SK-N-SH (cell line): ENCODE measurements around the gene OR51E1. TPM values are rescaled to one million over a fixed set of nuclear protein-coding genes. Genes with fewer than 3 reads are reported as not detected.

Experiments
- CTCF ChIA-PET: fragments of 300-600, 350-600 bp; formaldehyde crosslinking; extraction: SDS; loops from one replicate; lab custom pipeline; 2021; lab: Yijun Ruan, JAX
- POLR2A ChIA-PET: fragments of 350-600 bp; sonication (Branson Sonifier 250); formaldehyde crosslinking; extraction: SDS; loops from one replicate; lab custom pipeline; 2020; ENCODE audit warnings: antibody characterized with exemption, inconsistent platforms; lab: Yijun Ruan, JAX
- DNase-seq: peaks from one replicate; pipeline ENCODE4 v3.0.0; 2012
- H2AFZ ChIP-seq: fragments of 200-600 bp; sonication (generic); 2 replicates; pipeline ENCODE4 v1.8.1; 2016; ENCODE audit warnings: antibody characterized with exemption, mild to moderate bottlenecking, low read depth
- H3F3A ChIP-seq: fragments of 200-600 bp; sonication (generic); replicated peaks from 2 replicates; pipeline ENCODE3; 2016; ENCODE audit warnings: antibody characterized with exemption, mild to moderate bottlenecking; ENCODE audit not compliant: insufficient read depth
- H3K27ac ChIP-seq, 2 experiments: fragments of 200-500 bp in 1 of 2; fragments of 200-600 bp in 1 of 2; sonication (Bioruptor generic) in 1 of 2; sonication (generic), shearing (Covaris generic) in 1 of 2; 2 replicates each; pipeline versions ENCODE4 v1.5.1 to v1.6.1; 2014 to 2016; ENCODE audit warnings: low read depth in 2 of 2, inconsistent platforms in 1 of 2, low read length in 1 of 2, mild to moderate bottlenecking in 1 of 2, mixed read lengths in 1 of 2
- H3K27me3 ChIP-seq: fragments of 200-600 bp; sonication (generic), shearing (Covaris generic); 2 replicates; pipeline ENCODE4 v1.6.1; 2016; ENCODE audit warnings: mixed run types; ENCODE audit not compliant: insufficient read depth
- H3K36me3 ChIP-seq, 2 experiments: fragments of 200-500 bp in 1 of 2; fragments of 200-600 bp in 1 of 2; sonication (Bioruptor generic) in 1 of 2; sonication (generic) in 1 of 2; replicated peaks in 1 of 2; 2 replicates each; pipeline versions ENCODE3 to v1.5.1; 2014 to 2016; ENCODE audit warnings: low read length in 1 of 2, mild to moderate bottlenecking in 1 of 2; ENCODE audit not compliant: insufficient read depth in 2 of 2, control insufficient read depth in 1 of 2
- H3K4me1 ChIP-seq, 2 experiments: fragments of 200-500 bp in 1 of 2; fragments of 200-600 bp in 1 of 2; sonication (Bioruptor generic) in 1 of 2; sonication (generic), shearing (Covaris generic) in 1 of 2; 2 replicates each; pipeline versions ENCODE4 v1.5.1 to v1.6.1; 2014 to 2016; ENCODE audit warnings: low read depth in 1 of 2, low read length in 1 of 2, mixed run types in 1 of 2; ENCODE audit not compliant: insufficient read depth in 2 of 2, control insufficient read depth in 1 of 2
- H3K4me2 ChIP-seq: fragments of 200-600 bp; sonication (generic), shearing (Covaris generic); 2 replicates; pipeline ENCODE4 v1.6.1; 2017; ENCODE audit warnings: mixed run types
- H3K4me3 ChIP-seq, 2 experiments: fragments of 200-500 bp in 1 of 2; fragments of 200-600 bp in 1 of 2; sonication (Bioruptor generic) in 1 of 2; sonication (generic), shearing (Covaris generic) in 1 of 2; 2 replicates each; pipeline versions ENCODE4 v1.5.1 to v1.8.1; 2014 to 2016; ENCODE audit warnings: low read depth in 2 of 2, inconsistent platforms in 1 of 2, low read length in 1 of 2, mild to moderate bottlenecking in 1 of 2, mixed read lengths in 1 of 2, moderate library complexity in 1 of 2
- H3K79me2 ChIP-seq: fragments of 200-600 bp; sonication (generic); 2 replicates; pipeline ENCODE4 v1.8.1; 2017; ENCODE audit warnings: mild to moderate bottlenecking; ENCODE audit not compliant: insufficient read depth
- H3K9ac ChIP-seq: fragments of 200-600 bp; sonication (generic); 2 replicates; pipeline ENCODE4 v1.6.1; 2017; ENCODE audit warnings: mixed run types
- H3K9me2 ChIP-seq: fragments of 200-600 bp; sonication (generic); 2 replicates; pipeline ENCODE4 v1.6.1; 2017; ENCODE audit warnings: mixed run types
- H3K9me3 ChIP-seq: fragments of 200-600 bp; sonication (generic); 2 replicates; pipeline ENCODE4 v1.6.1; 2017; ENCODE audit warnings: mixed run types, mild to moderate bottlenecking, moderate library complexity
- H4K20me1 ChIP-seq: fragments of 200-600 bp; sonication (generic); 2 replicates; pipeline ENCODE4 v1.6.1; 2017; ENCODE audit warnings: mild to moderate bottlenecking, mixed run types; ENCODE audit not compliant: insufficient read depth
- ELF1 ChIP-seq: IDR thresholded peaks from 2 replicates; pipeline ENCODE4 v1.4.0; 2012
- EP300 ChIP-seq, 2 experiments: IDR thresholded peaks; 2 replicates each; pipeline versions ENCODE4 v1.4.0 to v1.6.1; 2012; ENCODE audit warnings: borderline replicate concordance in 1 of 2, low read depth in 1 of 2, low read length in 1 of 2
- FOSL2 ChIP-seq: IDR thresholded peaks from 2 replicates; pipeline ENCODE4 v1.4.0; 2012; ENCODE audit warnings: low read depth, mild to moderate bottlenecking, moderate library complexity, borderline replicate concordance
- GATA2 ChIP-seq: sonication (generic); formaldehyde crosslinking; IDR thresholded peaks from 2 replicates; pipeline ENCODE4 v1.5.0; 2020; ENCODE audit warnings: mild to moderate bottlenecking, missing genetic modification reagents
- MEF2A ChIP-seq: IDR thresholded peaks from 2 replicates; pipeline ENCODE4 v1.4.0; 2012; ENCODE audit warnings: low read depth, borderline replicate concordance
- NFIC ChIP-seq: IDR thresholded peaks from 2 replicates; pipeline ENCODE4 v1.4.0; 2012; ENCODE audit warnings: borderline replicate concordance
- POLR2AphosphoS5 ChIP-seq: IDR thresholded peaks from 2 replicates; pipeline ENCODE4 v1.6.1; 2012; ENCODE audit warnings: low read depth, low read length
- RAD21 ChIP-seq: IDR thresholded peaks from 2 replicates; pipeline ENCODE4 v1.6.1; 2012; ENCODE audit warnings: mild to moderate bottlenecking, low read length
- RCOR1 ChIP-seq: fragments of 150-350 bp; IDR thresholded peaks from 2 replicates; pipeline ENCODE4 v1.6.1; 2017; ENCODE audit warnings: antibody characterized with exemption, low read length
- RFX5 ChIP-seq: IDR thresholded peaks from 2 replicates; pipeline ENCODE4 v1.6.1; 2012; ENCODE audit warnings: mild to moderate bottlenecking, improper control_type of control experiment, low read length
- SMC3 ChIP-seq: IDR thresholded peaks from 2 replicates; pipeline ENCODE4 v1.6.1; 2012; ENCODE audit warnings: low read depth, low read length, improper control_type of control experiment
- YY1 ChIP-seq: IDR thresholded peaks from 2 replicates; pipeline ENCODE4 v1.4.0; 2012; ENCODE audit warnings: low read depth, mild to moderate bottlenecking
- WGBS: methylation state at CpG from one replicate; pipeline ENCODE4 v1.1.6; 2017; ENCODE audit warnings: low lambda C conversion rate; 5-methylcytosine and 5-hydroxymethylcytosine counted together
- polyA plus RNA-seq, 3 experiments: library from polyadenylated mRNA; depleted of rRNA; stranded (reverse); fragments of >200 nt; gene quantifications; 2 replicates each; pipeline ENCODE4 v1.2.3, GENCODE V29; 2012
- TF ChIP-seq, protein P1 (sequence below): fragments of 150-350 bp; IDR thresholded peaks from 2 replicates; pipeline ENCODE4 v1.6.1; 2016; ENCODE audit warnings: mild to moderate bottlenecking, low read depth, low read length

Gene OR51E1
- polyA plus RNA-seq, 1 of the 3 experiments (the other 2 are of a cell fraction): not detected

- Histone ChIP-seq H3K4me3 (no peak overlapping the region), H3K4me1 (no peaks in the 10 kb centered on the region; a peak in 1 of 4 replicates), H3K79me2 (no peaks in the 10 kb centered on the region), H3K27ac (no peak overlapping the region), H3K9me3 (no peaks in the 10 kb centered on the region), H3K9me2 (no peaks in the 10 kb centered on the region), H4K20me1 (no peaks in the 10 kb centered on the region), H3K4me2 (no peak overlapping the region), H3K9ac (no peak overlapping the region), H3K36me3 (no peaks in the 10 kb centered on the region), H3K27me3 (no peaks in the 10 kb centered on the region; the same call in 1 of the 2 replicates), H3F3A (no peaks in the 10 kb centered on the region), H2AFZ (no peak overlapping the region)
- TF ChIP-seq MEF2A (no peak), NFIC (no peak)
- no peak for DNase-seq
- WGBS: 8% methylated on average over 2 of the region's 2 CpGs
- ChIA-PET CTCF (no interaction called here), POLR2A (no interaction called here)
These were observed 34.2 kb downstream of the OR51E1 start for GRCh38 chr11:4677948-4678347.

DNA sequence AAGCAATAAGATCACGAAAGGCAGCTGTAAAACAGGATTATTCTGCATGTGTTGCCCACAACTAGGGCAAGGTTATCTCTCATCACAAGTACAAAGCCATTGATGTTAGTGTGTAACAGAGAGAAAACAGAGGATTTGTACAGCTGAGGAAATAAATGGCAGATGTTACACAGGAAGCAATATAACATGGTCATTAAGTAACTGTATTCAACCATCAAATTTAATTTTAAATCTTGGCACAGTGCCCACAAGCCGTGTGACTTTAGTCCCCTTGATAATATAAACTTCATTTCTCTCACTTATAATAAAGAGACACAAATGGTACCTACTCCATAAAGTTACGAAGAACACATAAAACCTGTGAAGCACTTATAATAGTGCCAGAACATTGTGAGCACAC, 36.6 kb downstream of the OR51E1 start:
- no peak for DNase-seq
- Histone ChIP-seq H2AFZ (no peak overlapping the region), H3K9me3 (no peaks in the 10 kb centered on the region), H4K20me1 (no peaks in the 10 kb centered on the region), H3K36me3 (no peaks in the 10 kb centered on the region), H3K4me2 (no peak overlapping the region), H3K79me2 (no peaks in the 10 kb centered on the region), H3K4me3 (no peak overlapping the region), H3K9ac (no peak overlapping the region), H3K27ac (no peak overlapping the region), H3K27me3 (no peaks in the 10 kb centered on the region; the same call in 1 of the 2 replicates), H3K9me2 (no peaks in the 10 kb centered on the region), H3K4me1 (no peaks in the 10 kb centered on the region; a peak in 1 of 4 replicates), H3F3A (no peaks in the 10 kb centered on the region)
- WGBS: 14% methylated on average over 3 of the region's 3 CpGs
- ChIA-PET CTCF (interaction anchor here (0.8 kb wide), 1 partner anchor 53 kb away, joined by 3 read pairs; no protein-coding TSS in a partner anchor), POLR2A (no interaction called here)
- TF ChIP-seq RCOR1: no peak
- no peak for TF ChIP-seq POLR2AphosphoS5
- no peak for TF ChIP-seq NFIC
- TF ChIP-seq ELF1: no peak
- no peak for TF ChIP-seq SMC3
- no peak for TF ChIP-seq RAD21
- TF ChIP-seq RFX5: no peak
- TF ChIP-seq, protein P1, sequence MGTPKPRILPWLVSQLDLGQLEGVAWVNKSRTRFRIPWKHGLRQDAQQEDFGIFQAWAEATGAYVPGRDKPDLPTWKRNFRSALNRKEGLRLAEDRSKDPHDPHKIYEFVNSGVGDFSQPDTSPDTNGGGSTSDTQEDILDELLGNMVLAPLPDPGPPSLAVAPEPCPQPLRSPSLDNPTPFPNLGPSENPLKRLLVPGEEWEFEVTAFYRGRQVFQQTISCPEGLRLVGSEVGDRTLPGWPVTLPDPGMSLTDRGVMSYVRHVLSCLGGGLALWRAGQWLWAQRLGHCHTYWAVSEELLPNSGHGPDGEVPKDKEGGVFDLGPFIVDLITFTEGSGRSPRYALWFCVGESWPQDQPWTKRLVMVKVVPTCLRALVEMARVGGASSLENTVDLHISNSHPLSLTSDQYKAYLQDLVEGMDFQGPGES: no peak
- TF ChIP-seq YY1: no peak

GRCh38 chr11:4682623-4683419, 39.0 kb downstream of the OR51E1 start:
- no peak overlapping the region for H3K27ac ChIP-seq
- peak overlapping the region; percentile 37 for H3K4me2 ChIP-seq
- H3K4me1 ChIP-seq: no peaks in the 10 kb centered on the region; a peak in 1 of 4 replicates
- no peaks in the 10 kb centered on the region for H3F3A ChIP-seq
- no peaks in the 10 kb centered on the region; the same call in 1 of the 2 replicates for H3K27me3 ChIP-seq
- no peak overlapping the region for H3K4me3 ChIP-seq
- POLR2A ChIA-PET: no interaction called here
- no peaks in the 10 kb centered on the region for H3K36me3 ChIP-seq
- WGBS: 2% methylated on average over 2 of the region's 2 CpGs
- no peaks in the 10 kb centered on the region for H3K9me2 ChIP-seq
- no peaks in the 10 kb centered on the region for H3K79me2 ChIP-seq
- no peaks in the 10 kb centered on the region for H3K9me3 ChIP-seq
- no peak overlapping the region for H3K9ac ChIP-seq
- peak overlapping the region; percentile 68 for H2AFZ ChIP-seq
- TF ChIP-seq FOSL2: no peak
- no peak for TF ChIP-seq EP300 (IDR thresholded peaks at IDR 0.05; ENCODE audit: borderline replicate concordance in 1 of 2, low read depth in 1 of 2, low read length in 1 of 2)
- no peak for TF ChIP-seq YY1
- TF ChIP-seq GATA2: no peak
- TF ChIP-seq RCOR1: no peak
- no peaks in the 10 kb centered on the region for H4K20me1 ChIP-seq
- CTCF ChIA-PET: no interaction called here
- DNase-seq: no peak
